Colonic mucosa (tissue), 4 donors: Measurements from ENCODE around the gene NFIA. TPM values are rescaled to one million over a fixed set of nuclear protein-coding genes. Genes with fewer than 3 reads are reported as not detected.

Experiments used
- DNase-seq: peaks from one replicate; pipeline ENCODE4 v3.0.0-alpha.2; 2020
- H3K27ac ChIP-seq: fragments of 200-600 bp; one replicate; pipeline ENCODE4 v1.8.0; 2021
- H3K27me3 ChIP-seq: fragments of 200-600 bp; one replicate; pipeline ENCODE4 v1.8.0; 2021
- H3K36me3 ChIP-seq: fragments of 200-600 bp; one replicate; pipeline ENCODE4 v1.8.0; 2021
- H3K4me1 ChIP-seq: fragments of 200-600 bp; one replicate; pipeline ENCODE4 v1.8.0; 2021; ENCODE audit warnings: mild to moderate bottlenecking
- H3K4me3 ChIP-seq: fragments of 200-600 bp; one replicate; pipeline ENCODE4 v1.8.0; 2021
- H3K9ac ChIP-seq, 2 donors: one replicate each; pipeline ENCODE4 v1.7.0; 2013; ENCODE audit warnings: control low read depth in 2 of 2, low read depth in 2 of 2, low read length in 2 of 2
- H3K9me3 ChIP-seq: fragments of 200-600 bp; one replicate; pipeline ENCODE4 v1.8.0; 2021
- intact Hi-C: fragments of 100-400 bp; cut with DNase I; formaldehyde crosslinking; loops from one replicate; pipeline ENCODE4 v1.14.1; 2022
- total RNA-seq, 2 donors: library from RNA; stranded (reverse); fragmentation: NEBNext Ultra II Directional in 1 of 2; extraction: Animal tissue kit (Norgen Biotek cat#: 25700) in 1 of 2; gene quantifications; one replicate each; pipeline ENCODE4 v1.2.1, GENCODE V29; 2021
- TF ChIP-seq, protein P1 (sequence below): fragments of 200-600 bp; IDR thresholded peaks from one replicate; pipeline ENCODE4 v1.8.0; 2022; ENCODE audit warnings: antibody characterized with exemption, mild to moderate bottlenecking
- donor health status: healthy.
- donor health status: DM: no; HTN: no; CAD: no.
- donor health status: DM: no; HTN: no; CAD: no.

The NFIA gene
- total RNA-seq, 2 donors from 2014 or later = 36.0 to 44.2 TPM

GRCh38 chr1:61453111-61453961 is 371.0 kb downstream of the NFIA start:
- peak overlapping the region; percentile 4 for H3K27ac ChIP-seq
- no peaks in the 10 kb centered on the region for H3K36me3 ChIP-seq
- no peaks in the 10 kb centered on the region for H3K9me3 ChIP-seq
- intact Hi-C loops = loop anchor here (5.0 to 10.0 kb wide), 3 partner anchors 119 to 469 kb away; no protein-coding TSS in a partner anchor
- peak overlapping the region in 1 of 2 donors; percentile 21 for H3K9ac ChIP-seq
- H3K4me1 ChIP-seq = peaks cover 13% of the 10 kb centered on the region
- no peak overlapping the region for H3K4me3 ChIP-seq
- no peaks in the 10 kb centered on the region for H3K27me3 ChIP-seq
- TF ChIP-seq, protein P1, sequence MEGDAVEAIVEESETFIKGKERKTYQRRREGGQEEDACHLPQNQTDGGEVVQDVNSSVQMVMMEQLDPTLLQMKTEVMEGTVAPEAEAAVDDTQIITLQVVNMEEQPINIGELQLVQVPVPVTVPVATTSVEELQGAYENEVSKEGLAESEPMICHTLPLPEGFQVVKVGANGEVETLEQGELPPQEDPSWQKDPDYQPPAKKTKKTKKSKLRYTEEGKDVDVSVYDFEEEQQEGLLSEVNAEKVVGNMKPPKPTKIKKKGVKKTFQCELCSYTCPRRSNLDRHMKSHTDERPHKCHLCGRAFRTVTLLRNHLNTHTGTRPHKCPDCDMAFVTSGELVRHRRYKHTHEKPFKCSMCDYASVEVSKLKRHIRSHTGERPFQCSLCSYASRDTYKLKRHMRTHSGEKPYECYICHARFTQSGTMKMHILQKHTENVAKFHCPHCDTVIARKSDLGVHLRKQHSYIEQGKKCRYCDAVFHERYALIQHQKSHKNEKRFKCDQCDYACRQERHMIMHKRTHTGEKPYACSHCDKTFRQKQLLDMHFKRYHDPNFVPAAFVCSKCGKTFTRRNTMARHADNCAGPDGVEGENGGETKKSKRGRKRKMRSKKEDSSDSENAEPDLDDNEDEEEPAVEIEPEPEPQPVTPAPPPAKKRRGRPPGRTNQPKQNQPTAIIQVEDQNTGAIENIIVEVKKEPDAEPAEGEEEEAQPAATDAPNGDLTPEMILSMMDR = peak; percentile 75
- peak; percentile 90 for DNase-seq

GRCh38 chr1:61455400-61455799 is 373.0 kb downstream of the NFIA start:
- H3K36me3 ChIP-seq = no peaks in the 10 kb centered on the region
- no peak for DNase-seq
- H3K27ac ChIP-seq = no peak overlapping the region
- no peak overlapping the region for H3K4me3 ChIP-seq
- peaks cover 3% of the 10 kb centered on the region for H3K4me1 ChIP-seq
- no peaks in the 10 kb centered on the region for H3K27me3 ChIP-seq
- no peak overlapping the region for H3K9ac ChIP-seq
- H3K9me3 ChIP-seq = no peaks in the 10 kb centered on the region
- intact Hi-C loops = loop anchor here (10.0 kb wide), 2 partner anchors 121 to 471 kb away; no protein-coding TSS in a partner anchor
- TF ChIP-seq, protein P1 = no peak

- intact Hi-C loops = loop anchor here (10.0 kb wide), 2 partner anchors 123 to 473 kb away; no protein-coding TSS in a partner anchor
- H3K9me3 ChIP-seq = no peaks in the 10 kb centered on the region
Observed at GRCh38 chr1:61457526-61458040, 375.2 kb downstream of the NFIA start.

DNA sequence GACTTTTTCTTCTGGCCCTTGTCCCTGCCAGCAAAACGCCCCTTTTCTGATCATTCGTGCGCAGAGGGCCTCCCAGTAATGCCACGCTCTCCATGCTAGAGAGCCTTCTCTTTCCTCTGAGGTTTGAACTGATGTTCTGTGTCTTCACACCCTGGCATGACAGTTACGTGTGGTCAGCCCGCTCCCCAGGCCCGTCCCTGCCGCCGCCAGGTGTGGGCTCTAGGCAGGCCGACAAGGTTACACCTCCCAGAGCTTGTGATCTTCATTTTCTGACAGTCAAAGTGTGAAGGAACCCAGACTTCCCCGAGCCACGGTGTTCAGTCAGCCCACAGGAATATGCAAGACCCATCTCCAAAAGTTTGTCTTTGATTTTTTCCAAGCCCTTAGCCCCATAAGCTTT is 377.0 kb downstream of the NFIA start:
- TF ChIP-seq, protein P1 = no peak
- Histone ChIP-seq H3K4me3 (no peak overlapping the region), H3K4me1 (no peaks in the 10 kb centered on the region), H3K27ac (no peak overlapping the region), H3K27me3 (no peaks in the 10 kb centered on the region), H3K9ac (no peak overlapping the region), H3K36me3 (no peaks in the 10 kb centered on the region), H3K9me3 (no peaks in the 10 kb centered on the region)
- intact Hi-C loops = loop anchor here (10.0 kb wide), 2 partner anchors 125 to 475 kb away; no protein-coding TSS in a partner anchor
- DNase-seq = no peak

More at GRCh38 chr1:61457526-61458040, 375.2 kb downstream of the NFIA start:
- DNase-seq = no peak
- H3K4me1 ChIP-seq = peaks cover under 1% of the 10 kb centered on the region
- no peaks in the 10 kb centered on the region for H3K27me3 ChIP-seq
- H3K9ac ChIP-seq = no peak overlapping the region
- H3K27ac ChIP-seq = no peak overlapping the region
- TF ChIP-seq, protein P1 = no peak
- H3K36me3 ChIP-seq = no peaks in the 10 kb centered on the region
- no peak overlapping the region for H3K4me3 ChIP-seq

DNA sequence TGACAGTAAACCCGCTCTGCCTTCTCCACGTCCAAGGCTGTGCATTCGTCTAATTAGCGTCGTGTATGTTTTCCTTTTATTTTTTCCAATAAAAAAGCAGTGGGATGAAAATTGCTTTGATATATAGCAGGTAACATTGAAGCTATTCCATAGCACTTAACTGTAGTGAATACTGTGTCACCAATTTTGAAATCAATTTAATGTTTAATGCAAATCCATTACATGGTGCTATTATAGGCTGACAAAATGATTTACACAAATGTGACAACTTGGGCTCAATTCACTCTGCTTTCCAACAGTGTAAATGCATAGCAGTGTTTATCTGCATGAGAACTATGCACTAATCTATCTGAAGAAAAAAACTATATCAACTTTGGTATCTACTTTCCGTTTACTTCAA is 377.8 kb downstream of the NFIA start:
- H3K36me3 ChIP-seq = no peaks in the 10 kb centered on the region
- no peak overlapping the region for H3K4me3 ChIP-seq
- H3K27me3 ChIP-seq = no peaks in the 10 kb centered on the region
- intact Hi-C loops = no loop called here
- H3K27ac ChIP-seq = no peak overlapping the region
- H3K9ac ChIP-seq = no peak overlapping the region
- DNase-seq = no peak
- TF ChIP-seq, protein P1 = no peak
- H3K9me3 ChIP-seq = no peaks in the 10 kb centered on the region
- H3K4me1 ChIP-seq = no peaks in the 10 kb centered on the region
